ENCODE results near the gene JAM2. TPM values are rescaled to one million over a fixed set of nuclear protein-coding genes. Genes with fewer than 3 reads are reported as not detected.
"Not testable (repeated sequence)": the region's sequence is repeated elsewhere in the genome, so short reads cannot be mapped to it uniquely, and the experiment has no call there.

JAM2 gene, protein sequence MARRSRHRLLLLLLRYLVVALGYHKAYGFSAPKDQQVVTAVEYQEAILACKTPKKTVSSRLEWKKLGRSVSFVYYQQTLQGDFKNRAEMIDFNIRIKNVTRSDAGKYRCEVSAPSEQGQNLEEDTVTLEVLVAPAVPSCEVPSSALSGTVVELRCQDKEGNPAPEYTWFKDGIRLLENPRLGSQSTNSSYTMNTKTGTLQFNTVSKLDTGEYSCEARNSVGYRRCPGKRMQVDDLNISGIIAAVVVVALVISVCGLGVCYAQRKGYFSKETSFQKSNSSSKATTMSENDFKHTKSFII
- 32.3 TPM for total RNA-seq
- long read RNA-seq, full-length matches to known transcripts = 4 of 10 reads
- long read RNA-seq, partial matches to known transcripts = 0 of 10 reads
- long read RNA-seq, other reads (novel, unspliced or antisense) = 6 of 10 reads

DNA sequence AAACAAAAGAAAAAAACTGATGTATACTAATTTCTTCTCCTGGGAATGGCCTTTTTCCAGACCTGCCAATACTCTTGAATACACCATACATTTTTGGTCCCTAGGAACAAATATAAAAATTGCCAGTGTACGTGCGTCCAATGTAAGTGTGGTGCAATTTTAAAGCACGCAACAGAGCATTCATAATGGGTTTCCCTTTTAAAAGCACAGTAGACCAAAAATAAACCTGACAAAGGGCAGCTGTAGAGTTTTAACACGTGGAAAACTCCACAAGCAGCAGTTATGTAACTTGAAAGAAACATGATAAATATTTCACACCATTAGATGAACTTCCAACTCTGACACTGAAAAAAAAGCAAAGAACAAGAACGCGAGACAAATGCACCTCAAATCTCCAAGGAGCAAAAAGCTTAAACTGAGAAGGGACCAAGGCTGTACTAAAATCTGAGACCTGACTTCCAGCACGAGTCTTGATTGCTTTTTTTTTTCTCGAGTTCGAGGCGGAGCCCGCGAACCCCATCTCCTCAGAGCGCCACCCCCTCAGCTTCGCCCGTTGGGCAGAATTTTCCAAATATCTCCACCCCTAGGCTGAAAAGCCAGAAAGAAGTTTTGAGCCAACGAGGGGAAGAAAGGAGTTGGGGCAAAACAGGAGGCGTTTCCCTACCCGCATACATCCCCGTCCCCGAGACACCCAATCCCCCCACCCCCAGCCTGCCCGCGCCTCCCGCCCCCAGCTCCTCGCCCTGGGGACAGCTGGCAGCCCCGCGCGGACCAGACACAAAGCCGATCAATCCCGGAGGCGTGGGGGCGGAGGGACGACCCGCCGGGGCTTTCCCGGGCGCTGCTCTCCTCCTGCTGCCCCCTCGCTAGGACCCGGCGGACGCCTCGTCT lies at the start of gene JAM2:
Gene JAM2 (plus strand): TSS at position 599 of the 891 bp plus-strand sequence. CDS start 564 bp downstream, outside the sequence.
- DNase-seq = peak; percentile 63
- peak; percentile 77 for ATAC-seq (ENCODE audit: poor library complexity)
- intact Hi-C loops (cut with DNase I) = no loop called here

DNA sequence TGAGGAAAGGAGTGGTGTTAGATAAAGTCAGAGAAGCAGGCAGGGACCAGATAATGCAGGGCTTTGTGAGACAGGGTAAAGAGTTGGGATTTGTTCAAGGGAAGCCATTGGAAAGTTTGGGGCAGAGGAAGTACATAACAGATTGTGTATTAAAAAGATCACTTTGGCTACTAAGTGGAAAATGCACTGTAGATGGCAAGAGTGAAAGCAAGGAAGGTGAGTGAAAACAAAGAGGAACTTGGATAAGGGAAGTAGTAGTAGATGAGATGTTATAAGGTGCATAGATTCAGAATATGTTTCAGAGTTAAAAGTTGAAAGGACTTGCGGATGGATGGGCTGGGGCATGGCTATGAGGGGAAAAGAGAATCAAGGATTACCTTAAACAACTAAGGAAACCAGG lies 49.2 kb upstream of the JAM2 start:
- intact Hi-C loops (cut with DNase I) = no loop called here
- no peak for DNase-seq
- ATAC-seq (ENCODE audit: poor library complexity) = no peak

- intact Hi-C loops (cut with DNase I) = loop anchor here (1.0 to 10.0 kb wide), 2 partner anchors 101 to 197 kb away; no protein-coding TSS in a partner anchor
- DNase-seq = peak; percentile 93
- ATAC-seq (ENCODE audit: poor library complexity) = peak; percentile 99
Observed at GRCh38 chr21:25607151-25608043, 31.7 kb upstream of the JAM2 start, which contains the start of gene MRPL39. Gene MRPL39 (minus strand): TSS chr21:25607481. CDS start chr21:25607475, 6 bp downstream.

DNA sequence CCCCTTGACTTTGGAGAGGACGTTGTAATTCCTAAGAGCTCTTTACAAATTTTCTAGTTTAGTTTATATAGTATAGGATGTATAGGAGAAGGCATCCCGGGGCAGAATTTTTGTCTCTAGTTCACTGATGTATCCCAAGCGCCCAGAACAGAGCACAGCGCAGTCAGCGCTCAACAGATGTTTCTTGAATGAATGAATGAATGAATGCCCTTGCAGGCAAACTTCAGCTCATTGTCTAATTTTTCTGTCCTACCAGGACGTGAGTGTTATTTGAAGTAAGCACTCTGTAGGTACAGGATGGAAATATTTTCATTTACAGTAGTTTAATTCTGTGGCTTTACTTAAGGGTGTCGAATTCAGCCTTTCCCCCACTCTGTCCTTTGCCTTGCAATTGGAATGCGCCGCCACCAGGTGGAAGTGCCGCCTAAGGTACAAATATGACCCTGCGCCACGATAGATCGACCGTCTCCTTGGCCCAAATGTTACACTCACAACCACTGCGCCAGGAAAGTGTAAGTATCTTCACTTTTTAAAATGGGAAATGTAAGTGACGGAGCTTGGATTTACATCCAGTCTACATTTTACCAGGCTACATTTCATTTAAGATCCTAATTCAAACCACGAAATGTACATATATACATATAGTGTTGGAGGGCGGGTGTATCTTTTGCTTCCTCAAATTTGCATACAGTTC lies 30.9 kb upstream of the JAM2 start:
- ATAC-seq (ENCODE audit: poor library complexity) = peak; percentile 96
- DNase-seq = peak; percentile 88
- intact Hi-C loops (cut with DNase I) = loop anchor here (10.0 kb wide), 1 partner anchor 197 kb away; no protein-coding TSS in a partner anchor

GRCh38 chr21:25614441-25614840 lies 24.6 kb upstream of the JAM2 start:
- intact Hi-C loops (cut with DNase I) = no loop called here
- ATAC-seq (ENCODE audit: poor library complexity) (no peak), DNase-seq (no peak)

- intact Hi-C loops (cut with DNase I) = no loop called here
- ATAC-seq (ENCODE audit: poor library complexity) = peak; percentile 90
- DNase-seq = no peak
Observed at GRCh38 chr21:25615880-25616279, 23.2 kb upstream of the JAM2 start.

GRCh38 chr21:25619198-25619597 lies 19.9 kb upstream of the JAM2 start:
- intact Hi-C loops (cut with DNase I) = no loop called here
- DNase-seq = no peak
- ATAC-seq (ENCODE audit: poor library complexity) = no peak

DNA sequence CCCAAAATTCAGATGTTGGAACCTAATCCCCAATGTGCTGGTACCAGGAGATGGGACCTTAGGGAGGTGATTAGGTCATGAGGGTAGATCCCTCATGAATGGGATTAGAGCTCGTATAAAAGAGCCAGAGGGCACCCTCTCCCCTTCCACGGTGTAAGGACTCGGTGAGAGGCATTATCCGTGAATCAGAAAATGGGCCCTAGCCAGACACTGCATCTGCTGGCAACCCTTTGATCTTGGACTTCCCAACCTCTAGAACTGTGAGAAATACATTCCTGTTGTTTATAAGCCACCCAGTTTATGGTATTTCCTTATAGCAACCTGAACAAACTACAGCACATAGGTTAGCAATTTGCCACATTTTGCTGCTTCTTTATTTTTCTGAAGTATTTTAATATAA lies 14.5 kb upstream of the JAM2 start:
- intact Hi-C loops (cut with DNase I) = no loop called here
- DNase-seq = no peak
- ATAC-seq (ENCODE audit: poor library complexity) = no peak

DNA sequence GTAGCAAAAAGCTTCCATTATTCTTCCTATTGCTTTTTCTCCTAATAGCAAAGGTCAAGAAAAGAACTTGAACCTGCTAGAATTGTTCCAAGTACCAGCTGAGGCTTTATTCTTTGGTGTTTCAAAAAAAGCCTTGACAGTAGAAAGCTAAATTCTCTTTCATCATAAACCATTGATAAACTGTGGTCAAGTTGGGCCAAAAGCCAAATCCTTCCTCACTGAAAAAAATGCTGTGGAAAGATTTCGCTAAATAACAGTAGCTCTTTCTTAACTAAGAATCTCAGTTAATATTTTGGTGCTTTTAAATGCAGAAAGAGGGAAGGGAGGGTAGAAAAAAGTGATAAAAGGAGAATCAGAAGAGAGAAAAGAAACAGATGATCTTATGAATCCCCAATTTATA lies 14.0 kb upstream of the JAM2 start:
- intact Hi-C loops (cut with DNase I) = no loop called here

DNA sequence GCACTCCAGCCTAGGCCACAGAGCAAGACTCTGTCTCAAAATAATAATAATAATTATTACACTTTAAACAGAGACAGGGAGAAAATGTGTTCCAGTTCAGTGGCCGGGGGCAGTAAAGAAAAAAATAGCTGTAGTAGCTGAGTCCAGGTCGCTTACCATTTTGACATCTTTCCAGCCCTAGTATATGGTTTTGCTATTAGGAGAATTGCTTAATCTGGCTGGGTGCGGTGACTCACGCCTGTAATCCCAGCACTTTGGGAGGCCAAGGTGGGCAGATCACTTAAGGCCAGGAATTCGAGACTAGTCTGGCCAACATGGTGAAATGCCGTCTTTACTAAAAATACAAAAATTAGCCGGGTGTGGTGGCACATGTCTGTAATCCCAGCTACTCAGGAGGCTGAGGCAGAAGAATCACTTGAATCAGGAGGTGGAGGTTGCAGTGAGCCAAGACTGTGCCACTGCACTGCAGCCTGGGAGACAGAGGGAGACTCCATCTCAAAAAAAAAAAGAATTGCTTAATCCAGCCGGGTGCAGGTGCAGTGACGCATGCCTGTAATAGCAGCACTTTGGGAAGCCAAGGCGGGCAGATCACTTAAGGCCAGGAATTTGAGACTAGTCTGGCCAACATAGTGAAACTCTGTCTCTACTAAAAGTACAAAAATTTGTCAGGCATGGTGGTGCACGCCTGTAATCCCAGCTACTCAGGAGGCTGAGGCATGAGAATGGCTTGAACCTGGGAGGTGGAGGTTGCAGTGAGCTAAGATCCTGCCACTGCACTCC lies 13.1 kb upstream of the JAM2 start:
- DNase-seq; intact Hi-C loops (cut with DNase I); ATAC-seq (ENCODE audit: poor library complexity): not testable (repeated sequence)

More for the DNA sequence above, 14.0 kb upstream of the JAM2 start:
- ATAC-seq (ENCODE audit: poor library complexity) (no peak), DNase-seq (no peak)

GRCh38 chr21:25626757-25627156 lies 12.3 kb upstream of the JAM2 start:
- intact Hi-C loops (cut with DNase I) = no loop called here
- ATAC-seq (ENCODE audit: poor library complexity) (peak; percentile 22), DNase-seq (no peak)

DNA sequence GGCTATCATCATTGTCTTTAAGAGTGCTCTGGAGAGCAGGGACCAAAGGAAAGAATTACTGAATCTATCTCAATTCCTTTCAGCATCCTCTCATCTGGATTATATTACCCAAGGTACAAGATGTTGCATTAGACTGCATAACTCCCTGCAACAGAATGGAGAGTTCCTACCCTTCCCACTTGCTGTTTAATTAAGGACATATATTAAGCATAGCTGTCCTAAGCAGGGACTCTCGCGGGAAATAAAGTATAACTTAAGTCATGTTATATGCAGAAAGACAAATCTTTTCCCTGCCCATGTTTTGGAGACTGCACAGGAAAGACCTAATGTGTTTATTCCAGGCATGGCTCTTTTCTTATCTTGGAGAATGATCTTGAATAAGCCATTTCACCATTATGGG lies 6.8 kb upstream of the JAM2 start:
- ATAC-seq (ENCODE audit: poor library complexity) = no peak
- no peak for DNase-seq
- intact Hi-C loops (cut with DNase I) = no loop called here

DNA sequence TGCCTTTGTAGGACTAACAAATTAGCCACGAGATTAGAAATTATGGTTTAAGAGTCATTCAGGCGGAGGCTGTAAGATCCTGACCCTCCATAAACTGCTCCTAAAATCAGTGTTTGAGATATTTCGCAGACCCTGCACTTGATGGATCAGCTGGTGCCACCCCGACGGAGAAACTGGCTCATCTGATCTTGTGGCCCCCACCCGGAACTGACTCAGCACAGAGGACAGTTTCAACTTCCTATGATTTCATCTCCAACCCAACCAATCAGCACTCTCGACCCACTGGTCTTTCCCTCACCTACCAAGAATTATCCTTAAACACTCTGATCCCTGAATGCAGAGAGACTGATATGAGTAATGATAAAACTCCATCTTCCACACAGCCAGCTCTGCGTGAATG lies 3.7 kb upstream of the JAM2 start:
- DNase-seq (no peak), ATAC-seq (ENCODE audit: poor library complexity) (no peak)
- intact Hi-C loops (cut with DNase I) = no loop called here

DNA sequence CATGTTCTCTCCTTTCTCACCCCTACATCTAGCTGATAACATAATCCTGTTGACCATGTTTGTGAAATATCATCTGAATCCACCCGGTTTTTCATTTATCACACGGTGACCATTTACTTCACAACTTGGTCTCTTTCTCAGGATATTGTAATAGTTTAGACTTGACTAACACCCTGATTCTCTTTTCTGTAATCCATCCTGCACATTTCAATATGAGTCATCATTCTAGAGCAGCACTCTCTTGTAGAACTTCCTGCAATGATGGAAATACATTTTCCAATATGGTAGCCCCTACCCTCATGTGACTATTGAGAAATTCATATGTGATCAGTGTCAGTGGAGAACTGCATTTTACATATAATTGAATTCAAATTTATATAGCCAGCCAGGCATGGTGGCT lies 2.3 kb upstream of the JAM2 start:
- intact Hi-C loops (cut with DNase I) = no loop called here
- DNase-seq (no peak), ATAC-seq (ENCODE audit: poor library complexity) (no peak)

DNA sequence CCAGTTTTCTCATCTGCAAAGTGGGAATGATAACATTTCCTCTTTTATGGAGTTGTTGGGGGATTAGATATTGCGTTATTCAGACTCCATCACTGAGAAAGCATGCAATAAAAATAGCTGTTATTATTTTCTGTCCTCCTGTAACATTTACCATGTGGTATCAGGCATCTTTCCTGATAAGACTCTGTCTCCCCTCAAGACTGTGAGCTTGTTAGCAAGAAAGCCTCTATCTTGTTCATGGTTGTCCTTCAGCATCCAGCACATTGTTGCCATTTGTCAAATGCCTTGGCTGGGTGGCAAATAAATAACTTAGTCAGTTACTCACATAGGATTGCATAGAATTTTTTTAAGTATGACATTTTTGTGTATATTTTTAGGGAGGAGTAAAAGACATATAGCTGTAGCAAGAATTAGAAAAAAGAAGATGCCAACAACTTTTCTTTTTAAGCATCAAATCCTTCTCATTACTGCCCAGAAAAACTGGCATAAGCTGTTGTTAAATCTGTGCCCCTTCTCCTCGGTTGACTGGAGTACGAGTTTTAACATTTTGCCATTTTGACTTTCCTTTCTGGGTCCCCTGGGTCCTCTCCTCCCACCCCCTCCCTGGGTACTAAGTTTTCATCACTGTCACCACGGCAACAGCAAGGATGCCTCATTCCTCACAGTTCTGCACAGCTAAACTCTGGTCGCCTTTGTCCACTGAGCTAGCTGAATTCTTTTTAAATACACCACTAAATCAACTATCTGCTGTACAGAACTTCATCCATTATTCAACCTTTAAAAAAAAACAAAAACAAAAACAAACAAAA lies 1.0 kb upstream of the JAM2 start:
- intact Hi-C loops (cut with DNase I) = no loop called here
- ATAC-seq (ENCODE audit: poor library complexity) = no peak
- DNase-seq = no peak

DNA sequence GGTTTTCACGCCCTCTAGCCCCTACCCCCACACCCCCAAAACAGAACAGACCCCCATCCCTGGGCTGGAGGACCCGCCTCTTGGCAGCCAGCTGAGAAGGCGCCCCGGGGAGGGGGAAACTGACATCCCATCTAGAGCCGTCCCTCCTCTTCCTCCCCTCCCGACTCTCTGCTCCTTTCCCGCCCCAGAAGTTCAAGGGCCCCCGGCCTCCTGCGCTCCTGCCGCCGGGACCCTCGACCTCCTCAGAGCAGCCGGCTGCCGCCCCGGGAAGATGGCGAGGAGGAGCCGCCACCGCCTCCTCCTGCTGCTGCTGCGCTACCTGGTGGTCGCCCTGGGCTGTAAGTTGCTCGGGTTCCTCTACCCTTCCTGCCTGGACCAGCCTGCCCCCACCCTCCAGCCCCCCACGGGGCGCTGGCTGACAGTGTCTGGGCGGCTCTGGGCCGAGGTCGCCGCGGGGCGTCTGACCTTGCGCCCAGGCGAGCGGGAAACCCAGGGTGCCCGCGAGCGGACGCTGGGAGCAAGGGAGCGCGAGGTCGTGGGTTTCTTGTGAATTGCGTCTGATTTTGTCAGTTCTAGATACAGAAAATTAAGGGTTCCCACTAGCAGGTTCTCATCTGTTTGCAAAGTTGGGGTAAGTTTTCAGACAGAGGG lies 618 bp downstream of the JAM2 start:
- peak; percentile 87 for ATAC-seq (ENCODE audit: poor library complexity)
- peak; percentile 71 for DNase-seq
- intact Hi-C loops (cut with DNase I) = no loop called here

Data from Right ventricle myocardium superior (tissue), 1 donor.